ENCODE data around the gene PLCD3. TPM values are rescaled to one million over a fixed set of nuclear protein-coding genes. Genes with fewer than 3 reads are reported as not detected.

Gene PLCD3
- total RNA-seq, 1 donor from 2014 or later = 37.0 TPM

GRCh38 chr17:45073414-45074070 lies 58.8 kb downstream of the PLCD3 start:
- Histone ChIP-seq H3K27ac (no peak overlapping the region), H3K36me3 (peaks cover 39% of the 10 kb centered on the region), H3K9me3 (no peaks in the 10 kb centered on the region), H3K4me3 (no peak overlapping the region), H3K27me3 (no peaks in the 10 kb centered on the region), H3K4me1 (peaks cover 8% of the 10 kb centered on the region)
- intact Hi-C loops (cut with DNase I) = no loop called here
- ATAC-seq (peak; percentile 39), DNase-seq (no peak)
- no peak for TF ChIP-seq CTCF (IDR thresholded peaks at IDR 0.05)

GRCh38 chr17:45070809-45071208 lies 61.5 kb downstream of the PLCD3 start:
- no peak for DNase-seq
- ATAC-seq = no peak
- no peak overlapping the region for H3K4me3 ChIP-seq
- no peaks in the 10 kb centered on the region for H3K9me3 ChIP-seq
- TF ChIP-seq CTCF (IDR thresholded peaks at IDR 0.05) = no peak
- intact Hi-C loops (cut with DNase I) = no loop called here
- H3K27me3 ChIP-seq = no peaks in the 10 kb centered on the region
- H3K36me3 ChIP-seq = peaks cover 47% of the 10 kb centered on the region
- peaks cover 7% of the 10 kb centered on the region for H3K4me1 ChIP-seq
- H3K27ac ChIP-seq = no peak overlapping the region

- ATAC-seq (no peak), DNase-seq (no peak)
- intact Hi-C loops (cut with DNase I) = no loop called here
- peaks cover 42% of the 10 kb centered on the region for H3K36me3 ChIP-seq
- H3K27me3 ChIP-seq = no peaks in the 10 kb centered on the region
- no peak overlapping the region for H3K4me3 ChIP-seq
- H3K27ac ChIP-seq = no peak overlapping the region
- no peaks in the 10 kb centered on the region for H3K9me3 ChIP-seq
- peaks cover 12% of the 10 kb centered on the region for H3K4me1 ChIP-seq
- TF ChIP-seq CTCF (IDR thresholded peaks at IDR 0.05) = no peak
Measured at GRCh38 chr17:45070001-45070400, 62.3 kb downstream of the PLCD3 start.

- no peak for TF ChIP-seq CTCF (IDR thresholded peaks at IDR 0.05)
- H3K9me3 ChIP-seq = no peaks in the 10 kb centered on the region
- no peak overlapping the region for H3K27ac ChIP-seq
- intact Hi-C loops (cut with DNase I) = no loop called here
- no peak overlapping the region for H3K4me3 ChIP-seq
- DNase-seq (no peak), ATAC-seq (no peak)
- H3K4me1 ChIP-seq = peaks cover 29% of the 10 kb centered on the region
- H3K27me3 ChIP-seq = no peaks in the 10 kb centered on the region
- peaks cover 25% of the 10 kb centered on the region for H3K36me3 ChIP-seq
Measured at GRCh38 chr17:45067637-45068036, 64.7 kb downstream of the PLCD3 start.

GRCh38 chr17:45063198-45063597 lies 69.1 kb downstream of the PLCD3 start:
- no peaks in the 10 kb centered on the region for H3K27me3 ChIP-seq
- no peak for TF ChIP-seq CTCF (IDR thresholded peaks at IDR 0.05)
- intact Hi-C loops (cut with DNase I) = no loop called here
- no peaks in the 10 kb centered on the region for H3K9me3 ChIP-seq
- peaks cover 50% of the 10 kb centered on the region for H3K4me1 ChIP-seq
- no peak overlapping the region for H3K27ac ChIP-seq
- no peak overlapping the region for H3K4me3 ChIP-seq
- ATAC-seq = no peak
- H3K36me3 ChIP-seq = peaks cover 5% of the 10 kb centered on the region
- no peak for DNase-seq
